NCI-H1105 (cell line): ENCODE measurements around the gene FBXL4.
A peak's percentile ranks its signal among the peaks of the same experiment; 100 is the strongest.

ENCODE experiments used
- DNase-seq: peaks from one replicate; lab custom pipeline; 2025; lab: John Stamatoyannopoulos, UW

The FBXL4 gene

GRCh38 chr6:98947411-98948292 lies at the start of gene FBXL4:
Gene FBXL4, minus strand, starts transcription at chr6:98947946. Its CDS starts 20,958 bp downstream, at chr6:98926988.
- peak; percentile 79 for DNase-seq

- no peak for DNase-seq
Measured at GRCh38 chr6:98995116-98995515, 47.4 kb upstream of the FBXL4 start.

DNA sequence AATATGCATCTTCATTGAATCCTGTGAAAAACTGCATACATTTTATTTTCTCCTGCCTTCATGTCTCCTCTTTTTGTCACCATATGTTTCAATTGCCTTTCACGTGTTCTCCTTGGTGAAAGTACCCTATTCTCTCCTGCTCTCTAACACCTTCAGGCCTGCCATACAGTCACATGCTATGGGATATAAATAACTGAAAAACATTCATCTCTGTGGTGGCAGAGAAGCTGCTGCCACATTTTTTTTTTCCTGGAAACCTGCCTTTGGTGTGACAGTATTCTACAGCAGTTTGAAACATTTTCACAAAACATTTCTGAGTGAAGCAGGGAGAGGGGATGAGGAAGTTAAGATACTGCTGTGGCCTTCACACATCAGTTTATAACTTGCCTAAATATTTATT lies 44.8 kb upstream of the FBXL4 start:
- no peak for DNase-seq

- DNase-seq, result no peak
Measured at GRCh38 chr6:98986071-98986615, 38.4 kb upstream of the FBXL4 start.

DNA sequence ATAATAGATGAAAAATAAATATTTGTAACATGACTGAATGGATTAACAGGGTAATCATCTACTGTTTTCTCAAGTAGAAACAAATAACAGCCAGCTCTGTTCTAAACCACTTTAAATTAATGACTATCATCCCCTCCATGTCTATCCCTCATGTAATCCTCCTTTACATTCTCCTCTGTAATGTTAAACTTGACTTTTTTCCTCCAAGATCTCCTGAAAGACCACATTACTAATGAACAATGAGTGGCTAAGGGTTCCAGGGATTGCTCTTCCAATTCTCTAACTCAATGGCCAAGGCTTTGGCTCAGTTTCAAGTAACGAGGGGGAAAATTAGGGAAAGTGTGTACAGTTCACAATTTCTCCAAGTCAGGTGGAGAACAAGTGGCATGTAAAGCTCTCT lies 37.6 kb upstream of the FBXL4 start:
- DNase-seq, result no peak

GRCh38 chr6:98984121-98984520 lies 36.4 kb upstream of the FBXL4 start:
- no peak for DNase-seq

GRCh38 chr6:98981473-98981872 lies 33.7 kb upstream of the FBXL4 start:
- DNase-seq, result no peak

- no peak for DNase-seq
Measured at GRCh38 chr6:98980819-98981218, 33.1 kb upstream of the FBXL4 start.

DNA sequence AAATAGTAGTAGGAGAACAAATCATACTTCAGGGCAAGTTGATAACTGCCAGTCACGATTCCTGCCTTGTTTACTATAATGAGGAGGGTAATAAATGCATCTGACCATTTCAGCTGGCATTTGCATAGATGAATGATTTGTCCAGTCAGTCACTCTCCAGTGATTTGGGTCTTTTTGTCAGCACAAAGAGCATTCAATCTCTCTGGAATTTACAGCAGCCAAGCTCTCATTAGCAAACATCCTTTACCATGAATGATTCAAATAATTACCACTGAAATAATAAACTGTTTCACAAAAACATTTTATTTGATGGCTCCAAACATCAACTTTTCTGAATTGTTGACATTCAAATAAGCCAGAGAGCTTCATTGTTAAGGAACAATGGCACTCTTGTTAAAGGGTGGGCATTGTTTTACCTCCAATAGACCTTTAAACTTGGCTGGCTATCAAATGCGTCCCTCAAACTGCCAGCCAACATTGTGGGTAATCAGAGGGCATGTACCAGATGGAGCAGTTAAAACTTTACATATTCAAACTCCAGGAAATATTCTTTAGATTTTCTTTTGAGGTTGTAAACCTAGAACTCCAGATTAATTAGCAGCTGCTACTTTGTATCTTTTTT lies 30.0 kb upstream of the FBXL4 start:
- peak; percentile 73 for DNase-seq

- DNase-seq, result no peak
Measured at GRCh38 chr6:98976674-98977385, 29.1 kb upstream of the FBXL4 start.

- no peak for DNase-seq
Measured at GRCh38 chr6:98975421-98975820, 27.7 kb upstream of the FBXL4 start.

DNA sequence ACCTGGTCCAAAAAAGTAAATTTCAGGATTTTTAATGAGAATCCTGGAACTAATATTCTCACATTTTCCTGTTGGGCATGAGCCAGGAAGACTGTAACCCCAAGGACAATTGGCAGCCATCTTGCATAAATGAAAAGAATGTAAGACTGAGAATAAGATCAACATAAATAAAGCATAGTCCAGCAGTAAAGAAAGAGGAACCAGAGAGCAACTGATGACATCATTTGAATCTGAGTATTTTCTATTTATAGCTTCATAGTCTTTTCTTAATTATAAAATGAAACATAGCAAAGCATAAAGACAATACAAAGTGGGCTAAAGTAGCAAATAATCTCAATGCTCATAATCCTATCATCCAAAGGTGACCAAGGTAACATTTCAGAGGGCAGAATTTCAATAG lies 26.6 kb upstream of the FBXL4 start:
- no peak for DNase-seq

GRCh38 chr6:98973571-98973970 lies 25.8 kb upstream of the FBXL4 start:
- DNase-seq, result no peak

DNA sequence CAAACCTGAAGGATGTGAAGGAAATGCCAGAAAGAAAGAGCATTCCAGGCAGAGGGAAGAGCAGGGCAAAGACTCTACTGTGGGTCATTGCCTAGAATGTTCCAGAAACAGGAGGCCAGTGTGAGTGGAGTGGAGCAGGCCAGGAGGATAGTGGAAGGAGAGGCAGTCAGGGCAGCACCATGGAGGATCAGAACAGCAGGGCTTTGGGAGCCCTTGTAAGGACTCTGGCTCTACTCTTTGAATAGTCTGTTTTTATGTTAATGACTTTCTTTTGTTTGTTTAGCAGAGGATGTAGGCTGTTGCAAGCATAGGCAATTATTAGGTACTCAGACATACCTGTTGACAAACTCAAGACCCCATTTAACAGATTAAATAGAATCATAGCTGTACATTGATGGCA lies 23.6 kb upstream of the FBXL4 start:
- no peak for DNase-seq

GRCh38 chr6:98970469-98970868 lies 22.7 kb upstream of the FBXL4 start:
- no peak for DNase-seq

DNA sequence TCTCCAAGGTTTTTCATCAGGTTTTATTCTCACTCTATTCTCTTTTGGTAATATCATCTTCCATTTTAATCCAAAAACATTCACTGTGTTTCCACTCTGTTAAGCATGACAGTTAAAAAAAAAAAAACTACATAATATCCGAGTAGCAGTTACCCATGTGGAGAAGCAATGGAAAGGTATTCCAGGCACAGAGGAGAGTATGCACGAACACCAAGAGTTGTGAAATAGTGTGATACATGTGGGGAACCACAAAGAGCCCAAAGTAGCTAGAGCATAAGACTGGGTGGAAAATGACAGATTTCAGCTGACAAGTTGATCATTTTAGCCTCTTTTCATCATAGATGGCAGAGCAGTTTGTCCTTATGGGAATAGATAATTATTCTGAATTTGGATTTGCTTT lies 19.9 kb upstream of the FBXL4 start:
- DNase-seq, result no peak

GRCh38 chr6:98959631-98960030 lies 11.9 kb upstream of the FBXL4 start:
- DNase-seq, result no peak

GRCh38 chr6:98958776-98959175 lies 11.0 kb upstream of the FBXL4 start:
- DNase-seq, result no peak

DNA sequence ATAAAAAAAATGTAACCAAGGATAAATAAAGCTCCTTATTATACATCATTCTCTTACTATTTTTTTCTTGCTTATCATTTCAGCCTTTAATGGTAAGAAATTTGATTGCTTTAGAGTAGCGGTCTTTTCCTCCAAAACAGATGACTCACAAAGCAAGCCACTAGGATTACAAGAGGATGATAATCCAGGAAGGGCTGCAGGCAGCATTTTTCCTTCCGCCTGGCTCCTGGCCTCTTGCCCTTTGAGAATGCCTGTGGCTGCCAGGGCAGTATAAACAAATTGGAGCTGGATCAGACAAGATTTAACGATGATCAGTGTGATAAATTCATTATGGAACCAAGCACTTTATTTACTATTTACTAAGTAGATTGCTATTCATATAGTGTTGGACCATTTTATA lies 9.7 kb upstream of the FBXL4 start:
- DNase-seq, result no peak

DNA sequence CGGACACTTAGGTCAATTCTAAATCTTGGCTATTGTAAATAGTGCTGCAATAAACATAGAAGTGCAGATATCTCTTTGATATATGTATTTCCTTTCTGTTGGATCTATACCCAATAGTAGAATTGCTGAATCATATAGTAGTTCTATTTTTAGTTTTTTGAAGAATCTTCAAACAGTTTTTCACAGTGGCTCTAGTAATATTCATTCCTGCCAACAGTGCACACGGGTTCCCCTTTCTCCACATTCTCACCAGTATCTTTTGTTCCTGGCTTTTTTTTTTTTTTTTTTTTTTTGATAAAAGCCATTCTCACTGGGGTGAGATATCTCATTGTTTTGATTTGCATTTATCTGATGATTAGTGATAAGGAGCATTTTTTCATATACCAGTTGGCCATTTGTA lies 1.8 kb upstream of the FBXL4 start:
- DNase-seq, result no peak

- DNase-seq, result peak; percentile 85
Measured at GRCh38 chr6:98946879-98947410, 801 bp downstream of the FBXL4 start.

- DNase-seq, result no peak
Measured at GRCh38 chr6:98946266-98946878, 1.4 kb downstream of the FBXL4 start.
